Heart right ventricle (tissue), 16 donors: Measurements from ENCODE around the gene DHX58. TPM values are rescaled to one million over a fixed set of nuclear protein-coding genes. Genes with fewer than 3 reads are reported as not detected.

Experiments
- ATAC-seq, 8 donors: fragments of 200-7000 bp; cut with Tn5 transposase; one replicate each; pipeline ENCODE4 v1.9.1; 2020; ENCODE audit warnings: mild to moderate bottlenecking in 8 of 8, moderate library complexity in 8 of 8, moderate number of reproducible peaks in 1 of 8
- DNase-seq, 2 donors: peaks; one replicate each; pipeline ENCODE4 v3.0.0-alpha.2; 2020
- H3K27ac ChIP-seq, 10 donors: fragments of 200-600 bp; sonication (generic) in 2 of 10; one replicate each; pipeline versions ENCODE4 v1.5.0 to v1.8.0; 2020 to 2022; ENCODE audit warnings: mild to moderate bottlenecking in 3 of 10
- H3K27me3 ChIP-seq, 7 donors: fragments of 200-600 bp; one replicate each; pipeline ENCODE4 v1.8.0; 2021 to 2022; ENCODE audit warnings: mild to moderate bottlenecking in 2 of 7
- H3K36me3 ChIP-seq, 9 donors: fragments of 200-600 bp; sonication (generic) in 1 of 9; one replicate each; pipeline versions ENCODE4 v1.5.0 to v1.8.0; 2020 to 2022; ENCODE audit warnings: mild to moderate bottlenecking in 2 of 9
- H3K4me1 ChIP-seq, 9 donors: fragments of 200-600 bp; sonication (generic) in 1 of 9; one replicate each; pipeline versions ENCODE4 v1.5.0 to v1.8.0; 2020 to 2022; ENCODE audit warnings: mild to moderate bottlenecking in 4 of 9
- H3K4me3 ChIP-seq, 10 donors: fragments of 200-600 bp; sonication (generic) in 2 of 10; one replicate each; pipeline versions ENCODE4 v1.5.0 to v1.8.0; 2020 to 2022; ENCODE audit warnings: mild to moderate bottlenecking in 7 of 10, moderate library complexity in 2 of 10
- H3K9me3 ChIP-seq, 11 donors: fragments of 200-600 bp in 10 of 11; sonication (generic) in 2 of 11; one replicate each; pipeline versions ENCODE4 v1.5.0 to v1.8.0; 2013 to 2022; ENCODE audit warnings: mild to moderate bottlenecking in 2 of 11, control low read depth in 1 of 11, moderate library complexity in 1 of 11
- WGBS, 2 donors: extraction: QIAGEN DNeasy Blood & Tissue Kit; methylation state at CpG; one replicate each; pipeline ENCODE4 v1.1.7; 2013; ENCODE audit warnings: inconsistent platforms in 1 of 2; 5-methylcytosine and 5-hydroxymethylcytosine counted together
- intact Hi-C, 10 donors: fragments of 100-400 bp; cut with DNase I; formaldehyde crosslinking; loops; one replicate each; pipeline versions ENCODE4 v1.11.1 to v1.14.2; 2022
- polyA plus RNA-seq, 2 donors: library from polyadenylated mRNA; stranded (reverse); fragments of 200-250 nt; gene quantifications; one replicate each; pipeline ENCODE4 v1.2.3, GENCODE V29; 2013
- total RNA-seq, 10 donors: library from RNA; stranded (reverse); fragmentation: NEBNext Ultra II Directional in 3 of 10; extraction: Animal tissue kit (Norgen Biotek cat#: 25700) in 3 of 10; gene quantifications; one replicate each; pipeline versions ENCODE4 v1.2.1 to v1.2.4, GENCODE V29; 2021 to 2023
- TF ChIP-seq, protein P1 (sequence below), 9 donors: fragments of 200-600 bp; sonication (generic) in 2 of 9; IDR thresholded peaks; one replicate each; pipeline versions ENCODE4 v1.5.0 to v1.8.0; 2021 to 2022; ENCODE audit warnings: antibody characterized with exemption in 9 of 9, mild to moderate bottlenecking in 5 of 9, moderate library complexity in 1 of 9
- donor health status: Arrhythmogenic right ventricular cardiomyopathy.
- donor health status: ischemic (EF 13 %, LVEDD 7.1; RV severe dilation, severe dysfunction).
- donor health status: healthy with polysubstance abuse.
- donor health status: DM: no; HTN: yes; CAD: no.
- donor health status: DM: no; HTN: no; CAD: no.
- donor health status: ischemic (EF 25% LVEDD 6.9; RV normal size, moderate dysfunction).
- donor health status: ischemic (EF 25% LVEDD 5.7; RV mildly dilated, moderate dysfunction).
- donor health status: healthy.
- donor health status: DM: yes; HTN: yes; CAD: no.
- donor health status: Ischemic cardiomyopathy.
- donor health status: ischemic (EF 35%, LVEDD 5.7; RV mildly dilated, moderate dysfunction).
- donor health status: nonischemic (EF 11% LVEDD 7.7; RV severe dilation, severe dysfunction).
- donor health status: DM: yes; HTN: yes; CAD: no.
- donor health status: PGD.
- donor health status: ischemic (EF 29% LVEDD 5.4; RV normal size, mild dysfunction).
- donor health status: nonischemic (EF 23%, LVEDD 6.1; RV moderate dilation, normal function).

DHX58 gene
- total and polyA plus RNA-seq, 12 donors: 2.2 to 16.9 (median 4.0) TPM

- H3K4me1 ChIP-seq: peaks cover 5 to 37% (median 20%) of the 10 kb centered on the region in 9 donors
- TF ChIP-seq, protein P1, sequence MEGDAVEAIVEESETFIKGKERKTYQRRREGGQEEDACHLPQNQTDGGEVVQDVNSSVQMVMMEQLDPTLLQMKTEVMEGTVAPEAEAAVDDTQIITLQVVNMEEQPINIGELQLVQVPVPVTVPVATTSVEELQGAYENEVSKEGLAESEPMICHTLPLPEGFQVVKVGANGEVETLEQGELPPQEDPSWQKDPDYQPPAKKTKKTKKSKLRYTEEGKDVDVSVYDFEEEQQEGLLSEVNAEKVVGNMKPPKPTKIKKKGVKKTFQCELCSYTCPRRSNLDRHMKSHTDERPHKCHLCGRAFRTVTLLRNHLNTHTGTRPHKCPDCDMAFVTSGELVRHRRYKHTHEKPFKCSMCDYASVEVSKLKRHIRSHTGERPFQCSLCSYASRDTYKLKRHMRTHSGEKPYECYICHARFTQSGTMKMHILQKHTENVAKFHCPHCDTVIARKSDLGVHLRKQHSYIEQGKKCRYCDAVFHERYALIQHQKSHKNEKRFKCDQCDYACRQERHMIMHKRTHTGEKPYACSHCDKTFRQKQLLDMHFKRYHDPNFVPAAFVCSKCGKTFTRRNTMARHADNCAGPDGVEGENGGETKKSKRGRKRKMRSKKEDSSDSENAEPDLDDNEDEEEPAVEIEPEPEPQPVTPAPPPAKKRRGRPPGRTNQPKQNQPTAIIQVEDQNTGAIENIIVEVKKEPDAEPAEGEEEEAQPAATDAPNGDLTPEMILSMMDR (IDR thresholded peaks at IDR 0.05): no peak
- H3K27me3 ChIP-seq: no peaks in the 10 kb centered on the region
- H3K27ac ChIP-seq: peak within 1 kb of the TSS in 7 of 10 donors; percentile 13 to 84 (median 70)
- 52 to 65% methylated on average over 61 of the region's 61 CpGs for WGBS, 2 donors
- peaks cover 0 to 56% (median 17%) of the 10 kb centered on the region in 9 donors for H3K36me3 ChIP-seq
- H3K4me3 ChIP-seq: peak within 1 kb of the TSS in 3 of 10 donors; percentile 8 to 83 (median 26)
- no peaks in the 10 kb centered on the region for H3K9me3 ChIP-seq
- DNase-seq (peak in 1 of 2 donors; percentile 58), ATAC-seq (peak in 6 of 8 donors; percentile 5 to 40 (median 24))
- intact Hi-C loops: loop anchor here in 3 of 10 donors (5.0 to 10.0 kb wide), 3 partner anchors 60 to 400 kb away; partner anchors contain the start of gene KCNH4 (in 2 of the 3)
Observed at GRCh38 chr17:42122371-42123303, 10.1 kb upstream of the DHX58 start, which contains the start of gene HSPB9. TSS of gene HSPB9 (plus strand) at chr17:42122804. CDS start at chr17:42122851, 47 bp downstream.

GRCh38 chr17:42120770-42121769 is 8.6 kb upstream of the DHX58 start, which contains the start of gene KAT2A:
TSS of gene KAT2A (minus strand) at chr17:42121367. CDS start at chr17:42121304, 63 bp downstream.
- H3K36me3 ChIP-seq: peaks cover 0 to 56% (median 10%) of the 10 kb centered on the region in 9 donors
- H3K27me3 ChIP-seq: no peaks in the 10 kb centered on the region
- TF ChIP-seq, protein P1 (IDR thresholded peaks at IDR 0.05): no peak
- H3K4me3 ChIP-seq: peak within 1 kb of the TSS; percentile 77 to 94 (median 82)
- 7 to 9% methylated on average over 51 to 57 of the region's 57 CpGs for WGBS, 2 donors
- H3K9me3 ChIP-seq: no peaks in the 10 kb centered on the region
- DNase-seq: peak; percentile 80 to 86
- peaks cover 5 to 47% (median 22%) of the 10 kb centered on the region in 9 donors for H3K4me1 ChIP-seq
- peak; percentile 87 to 94 (median 92) for ATAC-seq
- intact Hi-C loops: loop anchor here in 3 of 10 donors (5.0 to 10.0 kb wide), 3 partner anchors 61 to 401 kb away; partner anchors contain the start of gene KCNH4 (in 2 of the 3)
- H3K27ac ChIP-seq: peak within 1 kb of the TSS in 9 of 10 donors; percentile 68 to 84 (median 75)

DNA sequence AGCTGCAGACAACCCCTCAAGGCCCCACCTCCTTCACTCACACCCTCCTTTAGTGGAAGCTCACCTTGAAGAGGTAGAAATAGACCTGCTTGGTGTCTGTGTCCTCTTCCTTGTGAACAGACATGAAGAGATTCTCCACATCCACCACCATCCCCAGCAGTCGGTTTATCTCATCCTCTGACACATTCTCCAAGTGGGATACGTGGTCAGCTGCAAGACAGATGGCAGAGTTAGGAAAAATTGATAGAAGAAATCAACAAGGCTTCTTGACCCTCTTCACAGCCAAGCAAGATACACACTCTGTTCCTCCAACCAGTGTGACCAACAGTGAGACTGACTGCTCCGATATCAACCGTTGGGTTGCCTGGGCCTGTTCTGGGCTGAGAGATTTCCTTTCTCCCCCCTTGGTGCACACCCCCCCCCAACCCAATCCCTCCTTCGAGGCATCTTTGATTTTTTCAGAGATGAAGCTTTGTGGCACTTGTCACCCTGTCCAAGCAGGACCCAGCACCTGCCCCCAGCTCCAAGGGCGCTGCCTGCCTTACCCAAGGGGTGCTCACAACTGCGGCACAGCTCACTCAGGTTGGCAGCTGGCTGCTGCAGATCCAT is 7.8 kb upstream of the DHX58 start:
- intact Hi-C loops: loop anchor here in 3 of 10 donors (5.0 to 10.0 kb wide), 3 partner anchors 62 to 402 kb away; partner anchors contain the start of gene KCNH4 (in 2 of the 3)
- WGBS, 2 donors: 49 to 62% methylated on average over 7 of the region's 7 CpGs
- Histone ChIP-seq H3K9me3 (no peaks in the 10 kb centered on the region), H3K27me3 (no peaks in the 10 kb centered on the region), H3K4me1 (peaks cover 5 to 47% (median 22%) of the 10 kb centered on the region in 9 donors), H3K27ac (peak overlapping the region in 3 of 10 donors; percentile 68 to 84 (median 78)), H3K4me3 (peak overlapping the region in 9 of 10 donors; percentile 77 to 94 (median 81)), H3K36me3 (peaks cover 0 to 56% (median 2%) of the 10 kb centered on the region in 9 donors)
- DNase-seq (no peak), ATAC-seq (peak in 1 of 8 donors; percentile 1)
- TF ChIP-seq, protein P1 (IDR thresholded peaks at IDR 0.05): no peak
